ENCODE measurements around the gene CLEC6A.

DNA sequence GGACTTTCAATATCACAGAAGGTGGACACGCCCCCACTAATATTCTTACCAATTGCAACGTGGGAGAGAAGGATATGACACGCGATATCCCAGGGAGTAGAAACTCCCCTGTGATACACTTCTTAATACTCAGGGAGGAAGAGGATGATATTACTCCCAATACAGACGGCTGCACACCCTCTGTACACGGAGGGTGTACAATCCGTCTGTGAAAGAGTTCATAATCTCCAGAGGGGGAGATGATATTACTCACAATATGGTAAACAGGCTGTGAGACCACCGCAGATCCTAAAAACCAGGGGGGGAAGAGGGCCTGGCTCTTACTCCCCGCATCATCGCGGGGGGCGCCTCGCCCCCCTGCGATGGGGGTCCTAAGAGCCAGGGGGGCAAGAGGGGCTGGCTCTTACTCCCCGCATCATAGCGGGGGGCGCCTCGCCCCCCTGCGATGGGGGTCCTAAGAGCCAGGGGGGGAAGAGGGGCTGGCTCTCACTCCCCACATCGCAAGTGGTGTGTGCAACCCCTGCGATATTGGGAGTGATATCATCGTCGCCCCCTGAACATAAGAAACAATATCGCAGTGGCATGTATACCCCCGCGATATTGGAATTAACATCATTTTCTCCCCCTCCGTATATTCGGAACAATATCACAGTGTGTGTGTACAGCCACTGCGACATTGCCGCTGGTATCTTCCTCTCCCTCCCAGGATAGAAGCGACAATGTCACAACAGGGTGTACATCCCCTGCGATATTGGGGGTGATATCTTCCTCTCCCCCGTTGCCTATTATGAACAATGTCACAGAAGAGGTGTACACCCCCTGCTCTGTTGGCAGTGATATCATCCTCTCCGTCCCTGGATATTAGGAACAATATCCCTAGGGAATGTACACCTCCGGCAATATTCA, 8.9 kb upstream of the CLEC6A start:
- TF ChIP-seq POLR2AphosphoS5 (IDR thresholded peaks at IDR 0.05; ENCODE audit: low read depth, low read length), result no peak
- TF ChIP-seq POLR2A (IDR thresholded peaks at IDR 0.05; ENCODE audit: low read depth, low read length), result no peak
- no peak for TF ChIP-seq PAX5 (IDR thresholded peaks at IDR 0.05; ENCODE audit: insufficient read depth, low read length, severe bottlenecking)
